Smooth muscle cell (in vitro differentiated cells): ENCODE data around the gene PINK1. TPM values are rescaled to one million over a fixed set of nuclear protein-coding genes. Genes with fewer than 3 reads are reported as not detected.

Source experiments
- DNase-seq: peaks from one replicate; lab custom pipeline; 2025; ENCODE audit not compliant: unreplicated experiment; lab: John Stamatoyannopoulos, UW
- H2AFZ ChIP-seq: fragments of 200-600 bp; sonication (generic); 2 replicates; pipeline ENCODE4 v1.6.0; 2016; ENCODE audit warnings: antibody characterized with exemption, low read depth, mild to moderate bottlenecking
- H3F3A ChIP-seq: fragments of 200-600 bp; sonication (generic); 2 replicates; pipeline ENCODE4 v1.6.0; 2017; ENCODE audit warnings: antibody characterized with exemption, low read depth
- H3K27ac ChIP-seq: fragments of 200-600 bp; sonication (generic); 2 replicates; pipeline ENCODE4 v1.5.1; 2016; ENCODE audit warnings: low read depth, mild to moderate bottlenecking
- H3K27me3 ChIP-seq: fragments of 200-600 bp; sonication (generic); 2 replicates; pipeline ENCODE4 v1.6.1; 2016; ENCODE audit warnings: low read depth, mild to moderate bottlenecking
- H3K36me3 ChIP-seq: fragments of 200-600 bp; sonication (generic); 2 replicates; pipeline ENCODE4 v1.5.1; 2016; ENCODE audit warnings: low read depth
- H3K4me1 ChIP-seq: fragments of 200-600 bp; sonication (generic); 2 replicates; pipeline ENCODE4 v1.5.1; 2016; ENCODE audit warnings: low read depth
- H3K4me2 ChIP-seq: fragments of 200-600 bp; sonication (generic); 2 replicates; pipeline ENCODE4 v1.6.0; 2016; ENCODE audit warnings: mild to moderate bottlenecking
- H3K4me3 ChIP-seq: fragments of 200-600 bp; sonication (generic); 2 replicates; pipeline ENCODE4 v1.5.1; 2016; ENCODE audit warnings: mild to moderate bottlenecking
- H3K79me2 ChIP-seq: fragments of 200-600 bp; sonication (generic); 2 replicates; pipeline ENCODE4 v1.6.0; 2016; ENCODE audit warnings: low read depth, mild to moderate bottlenecking
- H3K9ac ChIP-seq: fragments of 200-600 bp; sonication (generic); 2 replicates; pipeline ENCODE4 v1.6.0; 2016; ENCODE audit warnings: low read depth
- H3K9me3 ChIP-seq: fragments of 200-600 bp; sonication (generic); replicated peaks from 2 replicates; pipeline ENCODE4 v1.5.1; 2016; ENCODE audit warnings: low read depth
- H4K20me1 ChIP-seq: fragments of 200-600 bp; sonication (generic); 2 replicates; pipeline ENCODE4 v1.6.0; 2016; ENCODE audit warnings: low read depth
- WGBS: methylation state at CpG from one replicate; pipeline ENCODE4 v1.1.7; 2016; ENCODE audit warnings: low lambda C conversion rate; 5-methylcytosine and 5-hydroxymethylcytosine counted together
- polyA plus RNA-seq: library from polyadenylated mRNA; unstranded; fragments of >200 nt; fragmentation: Nextera tagmentation; extraction: Ambion mirVana; gene quantifications from 2 replicates; pipeline ENCODE4 v1.2.1, GENCODE V29; 2016
- total RNA-seq: library from RNA; depleted of rRNA; stranded (reverse); fragments of >200 nt; gene quantifications from 2 replicates; pipeline ENCODE4 v1.2.3, GENCODE V29; 2014
- TF ChIP-seq, protein P1 (sequence below): fragments of 200-600 bp; sonication (generic); IDR thresholded peaks from 2 replicates; pipeline ENCODE4 v1.5.1; 2017; ENCODE audit warnings: borderline replicate concordance, mild to moderate bottlenecking, antibody characterized with exemption; ENCODE audit not compliant: insufficient read depth, poor library complexity, severe bottlenecking

PINK1 gene
- total and polyA plus RNA-seq, 2 experiments from 2014 or later: 28.8 to 63.3 TPM

DNA sequence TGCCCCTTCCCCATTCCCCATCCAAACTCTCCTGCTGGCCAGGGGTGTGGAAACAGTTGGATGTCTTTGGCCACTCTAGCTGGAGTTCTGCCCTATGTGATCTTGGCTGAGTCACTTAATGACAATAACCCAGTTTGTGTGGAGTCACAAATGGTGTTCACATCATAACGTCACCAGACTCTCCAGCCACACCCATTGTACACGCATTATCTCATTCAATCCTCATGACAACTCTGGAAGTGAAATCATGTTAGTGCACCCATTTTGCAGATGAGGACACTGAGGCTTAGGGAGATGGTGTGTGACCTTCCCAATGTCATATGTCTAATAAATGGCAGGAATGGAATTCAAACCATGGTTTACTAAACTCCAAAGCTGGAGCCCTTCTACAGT, 45.6 kb upstream of the PINK1 start:
- no peak overlapping the region for H3K27ac ChIP-seq

DNA sequence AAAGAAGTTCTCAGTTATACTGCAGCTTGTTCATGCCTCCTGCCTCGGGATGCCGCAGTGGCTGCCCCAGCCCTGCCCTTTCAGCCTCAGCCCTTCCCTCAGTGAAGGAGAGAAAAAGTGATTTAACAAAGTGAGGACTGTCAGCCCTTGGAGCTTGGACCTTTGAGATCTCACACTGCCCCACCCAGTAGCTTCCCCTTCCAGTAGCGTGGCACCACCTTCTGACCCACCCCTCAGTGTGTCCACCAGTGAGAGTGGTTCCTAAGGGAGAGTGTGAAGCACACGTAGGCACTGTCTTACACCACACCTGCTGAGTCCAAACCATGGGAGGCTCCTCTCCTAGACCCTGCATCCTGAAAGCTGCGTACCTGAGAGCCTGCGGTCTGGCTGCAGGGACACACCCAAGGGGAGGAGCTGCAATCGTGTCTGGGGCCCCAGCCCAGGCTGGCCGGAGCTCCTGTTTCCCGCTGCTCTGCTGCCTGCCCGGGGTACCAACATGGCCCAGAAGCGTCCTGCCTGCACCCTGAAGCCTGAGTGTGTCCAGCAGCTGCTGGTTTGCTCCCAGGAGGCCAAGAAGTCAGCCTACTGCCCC, 44.5 kb upstream of the PINK1 start, which contains the start of gene CDA:
CDA (plus strand) TSS at position 464 of the 592 bp plus-strand sequence; CDS start at position 497, 33 bp downstream.
- no peak for DNase-seq
- H3K4me3 ChIP-seq: no peak within 1 kb of the TSS
- H2AFZ ChIP-seq: no peak within 1 kb of the TSS
- no peak within 1 kb of the TSS for H3K9ac ChIP-seq
- no peaks in the 10 kb centered on the region for H3K36me3 ChIP-seq
- H3K27me3 ChIP-seq: no peaks in the 10 kb centered on the region
- peak within 1 kb of the TSS; percentile 52 for H3K4me2 ChIP-seq
- H3F3A ChIP-seq: no peaks in the 10 kb centered on the region
- TF ChIP-seq, protein P1, sequence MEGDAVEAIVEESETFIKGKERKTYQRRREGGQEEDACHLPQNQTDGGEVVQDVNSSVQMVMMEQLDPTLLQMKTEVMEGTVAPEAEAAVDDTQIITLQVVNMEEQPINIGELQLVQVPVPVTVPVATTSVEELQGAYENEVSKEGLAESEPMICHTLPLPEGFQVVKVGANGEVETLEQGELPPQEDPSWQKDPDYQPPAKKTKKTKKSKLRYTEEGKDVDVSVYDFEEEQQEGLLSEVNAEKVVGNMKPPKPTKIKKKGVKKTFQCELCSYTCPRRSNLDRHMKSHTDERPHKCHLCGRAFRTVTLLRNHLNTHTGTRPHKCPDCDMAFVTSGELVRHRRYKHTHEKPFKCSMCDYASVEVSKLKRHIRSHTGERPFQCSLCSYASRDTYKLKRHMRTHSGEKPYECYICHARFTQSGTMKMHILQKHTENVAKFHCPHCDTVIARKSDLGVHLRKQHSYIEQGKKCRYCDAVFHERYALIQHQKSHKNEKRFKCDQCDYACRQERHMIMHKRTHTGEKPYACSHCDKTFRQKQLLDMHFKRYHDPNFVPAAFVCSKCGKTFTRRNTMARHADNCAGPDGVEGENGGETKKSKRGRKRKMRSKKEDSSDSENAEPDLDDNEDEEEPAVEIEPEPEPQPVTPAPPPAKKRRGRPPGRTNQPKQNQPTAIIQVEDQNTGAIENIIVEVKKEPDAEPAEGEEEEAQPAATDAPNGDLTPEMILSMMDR: no peak
- WGBS: 36% methylated on average over 11 of the region's 11 CpGs
- peaks cover 11% of the 10 kb centered on the region for H3K4me1 ChIP-seq
- no peaks in the 10 kb centered on the region for H3K79me2 ChIP-seq
- H4K20me1 ChIP-seq: no peaks in the 10 kb centered on the region
- H3K9me3 ChIP-seq: no peaks in the 10 kb centered on the region
- H3K27ac ChIP-seq: no peak within 1 kb of the TSS

More for the DNA sequence above, 45.6 kb upstream of the PINK1 start:
- H3K27me3 ChIP-seq: no peaks in the 10 kb centered on the region
- H3K4me3 ChIP-seq: no peak overlapping the region
- TF ChIP-seq, protein P1: no peak
- H3K4me2 ChIP-seq: no peak overlapping the region
- WGBS: 80% methylated on average over 2 of the region's 2 CpGs
- H3K9ac ChIP-seq: no peak overlapping the region
- H3F3A ChIP-seq: no peaks in the 10 kb centered on the region
- no peaks in the 10 kb centered on the region for H3K36me3 ChIP-seq
- no peaks in the 10 kb centered on the region for H3K9me3 ChIP-seq
- no peak overlapping the region for H2AFZ ChIP-seq
- H3K79me2 ChIP-seq: no peaks in the 10 kb centered on the region
- DNase-seq: no peak
- peaks cover 11% of the 10 kb centered on the region for H3K4me1 ChIP-seq
- H4K20me1 ChIP-seq: no peaks in the 10 kb centered on the region

DNA sequence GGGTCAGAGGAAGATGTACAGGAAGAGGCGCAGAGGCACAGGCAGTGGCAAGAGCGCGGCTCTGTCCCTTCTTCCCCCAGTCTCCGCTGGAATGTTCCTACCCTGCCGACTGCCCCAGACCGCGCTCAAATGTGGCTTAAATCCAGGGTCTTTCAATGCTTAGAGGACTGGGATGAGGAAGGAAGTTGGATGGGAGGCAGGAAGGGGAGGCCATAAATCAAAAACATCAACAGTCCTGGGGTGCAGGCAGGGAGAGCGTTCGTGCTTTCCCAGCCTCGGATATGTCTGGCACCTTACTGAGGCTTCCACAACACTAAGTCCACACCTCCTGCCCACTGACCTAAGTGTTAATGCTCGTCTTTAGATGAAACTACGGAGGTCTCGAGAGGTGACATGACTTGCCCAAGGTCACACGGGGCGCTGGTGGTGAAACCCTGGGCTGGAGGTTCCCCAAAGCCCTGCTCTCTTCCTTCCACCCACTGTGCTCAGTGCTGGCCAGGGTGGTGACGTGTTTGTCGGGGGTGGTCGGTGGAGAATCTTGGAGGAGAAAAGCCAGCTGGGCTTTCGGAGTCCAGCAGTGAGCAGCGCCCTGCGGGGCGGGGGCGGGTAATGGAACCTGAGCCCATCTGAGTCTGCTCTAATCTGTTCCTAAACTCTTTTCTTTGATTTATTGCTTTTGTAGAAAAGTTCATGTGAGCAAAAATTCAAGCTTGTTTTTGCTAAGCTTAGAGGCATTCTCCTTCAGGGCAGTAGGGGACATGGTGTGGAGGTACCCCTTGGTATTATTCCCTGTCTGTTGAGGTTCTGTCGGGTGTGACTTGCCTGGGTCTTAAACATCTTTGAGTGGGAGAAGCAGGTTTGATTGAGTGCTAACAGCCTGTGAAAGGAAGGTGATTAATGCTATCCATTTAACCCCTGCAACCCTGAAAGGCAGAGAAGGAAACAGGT, 43.7 kb upstream of the PINK1 start:
- H4K20me1 ChIP-seq: no peaks in the 10 kb centered on the region
- H2AFZ ChIP-seq: no peak overlapping the region
- peak overlapping the region; percentile 52 for H3K4me2 ChIP-seq
- H3K27me3 ChIP-seq: no peaks in the 10 kb centered on the region
- H3K9ac ChIP-seq: no peak overlapping the region
- H3K4me1 ChIP-seq: peaks cover 11% of the 10 kb centered on the region
- 43% methylated on average over 24 of the region's 24 CpGs for WGBS
- no peak overlapping the region for H3K27ac ChIP-seq
- TF ChIP-seq, protein P1: no peak
- H3K9me3 ChIP-seq: no peaks in the 10 kb centered on the region
- no peaks in the 10 kb centered on the region for H3K79me2 ChIP-seq
- no peak for DNase-seq
- H3K4me3 ChIP-seq: no peak overlapping the region
- H3K36me3 ChIP-seq: no peaks in the 10 kb centered on the region
- H3F3A ChIP-seq: no peaks in the 10 kb centered on the region
